NCI-H2029 (cell line): ENCODE data around the gene ADAMTS9.

ENCODE experiments used
- DNase-seq: peaks from one replicate; lab custom pipeline; 2025; lab: John Stamatoyannopoulos, UW

ADAMTS9 gene

DNA sequence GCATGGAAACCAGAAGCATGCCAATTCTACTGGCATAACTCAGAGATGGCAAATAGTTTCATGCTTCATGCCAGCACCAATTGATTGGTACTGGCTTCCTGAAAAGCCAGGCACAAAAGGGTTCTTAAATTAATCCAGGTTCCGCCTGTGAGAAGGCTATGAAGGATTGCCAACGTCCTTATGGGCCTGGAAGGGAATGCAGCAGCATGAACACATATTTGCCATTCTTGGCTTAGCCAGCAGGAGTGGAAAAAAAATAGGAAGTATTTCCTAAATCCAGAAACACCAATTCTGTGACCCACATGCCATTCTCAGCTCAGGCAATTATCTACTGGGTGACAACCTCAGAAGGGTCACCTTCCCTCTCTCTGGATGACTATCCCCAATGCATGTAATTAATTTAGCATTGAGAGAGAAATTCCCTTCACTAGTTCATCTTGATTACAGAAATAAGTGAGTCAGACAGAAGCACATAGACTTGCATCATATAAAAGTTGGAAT, 36.0 kb downstream of the ADAMTS9 start:
- no peak for DNase-seq

DNA sequence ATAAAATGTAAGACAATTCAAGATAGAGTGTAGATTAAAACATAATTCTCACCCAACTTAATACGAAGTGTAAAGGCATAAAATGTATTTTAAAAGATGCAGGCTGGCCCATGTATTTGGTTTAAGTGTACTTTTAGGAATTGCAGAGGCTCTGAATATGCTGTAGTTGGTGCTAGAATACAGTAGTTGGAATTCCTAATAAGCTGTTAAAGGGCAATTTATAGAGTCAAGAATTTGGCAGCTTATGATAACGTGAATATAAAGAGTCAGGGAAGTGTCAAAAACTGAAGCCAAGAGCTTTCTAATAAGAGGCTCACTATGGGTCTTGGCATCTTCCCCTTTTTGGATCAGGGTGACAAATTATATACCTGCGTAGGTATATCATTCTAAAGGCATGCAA, 36.5 kb downstream of the ADAMTS9 start:
- DNase-seq: no peak

DNA sequence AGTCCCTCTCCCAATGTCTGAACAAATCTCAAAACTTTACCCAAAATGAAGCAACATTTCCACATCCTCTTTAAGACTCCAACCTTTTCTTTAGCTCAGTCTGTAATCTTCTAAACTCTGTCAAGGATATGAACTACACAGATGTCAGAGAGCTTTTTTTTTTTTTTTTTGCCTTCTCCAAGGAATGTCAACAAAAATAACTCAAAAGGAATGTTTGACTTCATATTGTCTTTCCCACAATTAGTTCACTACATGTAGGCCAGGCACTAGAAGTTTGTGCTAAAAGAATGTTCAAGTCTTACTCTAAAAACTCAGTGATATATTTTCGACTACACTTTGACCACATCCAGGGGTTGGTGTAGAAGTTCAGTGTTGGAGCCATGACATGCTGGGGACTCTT, 37.1 kb downstream of the ADAMTS9 start:
- no peak for DNase-seq

GRCh38 chr3:64650096-64650622, 37.6 kb downstream of the ADAMTS9 start:
- DNase-seq: peak; percentile 33

- DNase-seq: peak; percentile 71
Measured at GRCh38 chr3:64648927-64649906, 38.6 kb downstream of the ADAMTS9 start.

DNA sequence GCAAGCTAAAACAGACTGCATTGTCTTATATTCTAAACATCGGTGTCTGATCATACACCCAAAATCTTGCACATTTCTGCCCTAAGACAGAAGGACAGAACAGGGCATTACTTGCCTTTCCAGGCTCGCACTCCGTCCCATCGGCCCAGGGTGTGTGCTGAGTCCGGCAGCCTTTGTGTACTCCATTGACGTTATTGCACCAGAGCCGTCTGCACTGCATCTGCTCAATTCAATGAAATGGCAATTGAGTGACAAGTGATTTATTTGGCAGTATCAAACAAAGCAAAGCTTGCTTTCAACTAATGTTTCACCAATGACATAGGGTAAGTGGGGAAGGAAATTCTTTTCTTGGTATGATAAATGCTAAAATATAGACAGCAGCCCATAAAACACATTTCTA, 40.0 kb downstream of the ADAMTS9 start:
- no peak for DNase-seq

- DNase-seq: no peak
Measured at GRCh38 chr3:64645243-64645642, 42.6 kb downstream of the ADAMTS9 start.

DNA sequence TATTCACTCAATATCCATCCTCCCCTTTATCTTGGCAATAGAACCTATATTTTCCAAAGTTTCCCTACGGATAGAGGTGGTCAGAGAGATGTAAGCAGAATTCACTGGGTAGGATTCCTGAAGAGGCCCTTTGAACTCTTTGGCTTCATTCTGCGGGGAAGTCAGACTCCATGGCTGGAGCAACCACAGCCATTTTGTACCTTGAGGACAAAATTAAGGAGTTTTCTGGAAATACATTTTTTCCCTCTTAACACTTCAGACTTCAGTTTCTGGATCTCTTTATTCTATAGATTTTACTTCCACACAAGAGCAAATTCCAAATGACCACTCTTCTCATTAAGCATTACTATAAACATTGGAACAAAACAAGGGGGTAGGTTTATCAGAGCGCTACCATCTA, 43.3 kb downstream of the ADAMTS9 start:
- no peak for DNase-seq

DNA sequence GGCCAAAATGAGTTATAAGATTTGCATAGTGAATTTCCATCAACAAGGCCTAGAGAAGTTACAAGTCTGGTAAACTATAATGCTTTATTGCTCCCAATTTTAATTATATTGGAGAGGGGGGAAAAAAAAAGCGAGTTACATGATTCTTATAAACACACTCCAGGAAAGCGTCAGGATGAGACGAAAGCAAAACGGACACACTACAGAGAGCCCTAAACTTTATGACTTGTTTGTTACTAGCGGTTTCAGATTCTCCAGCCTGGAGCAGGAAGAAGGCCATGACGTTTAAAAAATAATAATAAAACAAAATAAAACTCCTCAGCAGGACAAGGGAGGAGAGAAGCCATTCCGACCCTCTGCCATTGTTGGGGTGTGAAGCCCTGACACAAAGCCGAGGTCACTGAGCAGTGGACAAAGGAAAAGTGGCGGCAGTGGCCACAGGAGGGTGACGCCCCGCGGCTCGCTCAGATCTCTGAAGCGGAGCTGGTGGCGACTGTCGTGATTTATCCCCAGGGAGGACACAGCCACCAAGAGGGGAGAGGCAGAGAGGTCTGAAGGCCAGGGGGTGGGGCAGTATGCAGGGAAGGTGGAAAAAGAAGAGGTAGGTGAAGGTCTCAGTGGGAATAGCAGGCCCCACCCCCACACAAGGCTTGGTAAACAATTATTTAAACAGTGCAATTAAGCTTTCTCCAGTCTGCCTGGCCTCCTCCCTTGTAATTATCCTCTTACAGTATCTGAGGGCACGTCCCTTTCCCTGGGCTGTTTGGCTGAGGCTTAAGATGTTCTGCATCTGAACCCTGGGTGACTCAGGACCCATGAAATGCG, 45.3 kb downstream of the ADAMTS9 start:
- no peak for DNase-seq

- no peak for DNase-seq
Measured at GRCh38 chr3:64638981-64639481, 48.8 kb downstream of the ADAMTS9 start.

DNA sequence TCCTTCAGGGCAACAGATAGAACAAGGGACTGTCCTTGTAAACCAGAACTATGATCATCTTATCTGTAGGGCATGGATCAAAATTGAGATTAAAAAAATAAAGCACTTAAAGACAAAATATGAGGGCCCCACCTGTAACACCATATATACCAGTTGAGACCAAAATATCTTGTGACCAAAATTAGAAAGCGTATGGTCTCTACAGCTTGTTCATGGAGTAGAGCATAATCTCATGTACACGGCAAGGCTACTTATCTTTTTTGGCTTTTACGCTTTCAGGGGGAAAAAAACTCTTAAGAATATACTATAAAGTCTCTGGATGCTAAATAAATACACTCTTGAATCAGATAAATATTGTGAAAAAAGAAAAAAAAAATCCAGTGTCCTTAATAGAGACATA, 49.3 kb downstream of the ADAMTS9 start:
- DNase-seq: no peak

GRCh38 chr3:64634417-64634816, 53.4 kb downstream of the ADAMTS9 start:
- DNase-seq: no peak

GRCh38 chr3:64631951-64632350, 55.8 kb downstream of the ADAMTS9 start:
- DNase-seq: no peak

- DNase-seq: no peak
Measured at GRCh38 chr3:64627471-64628321, 60.1 kb downstream of the ADAMTS9 start.

- no peak for DNase-seq
Measured at GRCh38 chr3:64627042-64627441, 60.8 kb downstream of the ADAMTS9 start.

GRCh38 chr3:64625381-64625780, 62.4 kb downstream of the ADAMTS9 start:
- no peak for DNase-seq

GRCh38 chr3:64623125-64623524, 64.7 kb downstream of the ADAMTS9 start:
- no peak for DNase-seq

- no peak for DNase-seq
Measured at GRCh38 chr3:64621726-64622395, 65.9 kb downstream of the ADAMTS9 start.

DNA sequence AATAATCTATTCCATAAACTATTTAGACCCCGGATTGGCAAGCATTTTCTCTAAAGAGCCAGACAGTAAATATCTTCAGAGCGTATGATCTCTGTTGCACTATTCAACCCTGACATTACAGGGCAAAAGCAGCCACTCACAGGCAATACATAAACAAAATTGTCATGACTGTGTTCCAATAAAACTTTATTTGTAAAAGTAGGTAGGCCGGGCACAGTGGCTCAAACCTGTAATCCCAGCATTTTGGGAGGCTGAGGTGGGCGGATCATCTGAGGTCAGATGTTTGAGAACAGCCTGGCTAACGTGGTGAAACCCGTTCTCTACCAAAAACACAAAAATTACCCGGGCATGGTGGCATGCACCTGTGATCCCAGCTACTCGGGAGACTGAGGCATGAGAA, 66.5 kb downstream of the ADAMTS9 start:
- no peak for DNase-seq

DNA sequence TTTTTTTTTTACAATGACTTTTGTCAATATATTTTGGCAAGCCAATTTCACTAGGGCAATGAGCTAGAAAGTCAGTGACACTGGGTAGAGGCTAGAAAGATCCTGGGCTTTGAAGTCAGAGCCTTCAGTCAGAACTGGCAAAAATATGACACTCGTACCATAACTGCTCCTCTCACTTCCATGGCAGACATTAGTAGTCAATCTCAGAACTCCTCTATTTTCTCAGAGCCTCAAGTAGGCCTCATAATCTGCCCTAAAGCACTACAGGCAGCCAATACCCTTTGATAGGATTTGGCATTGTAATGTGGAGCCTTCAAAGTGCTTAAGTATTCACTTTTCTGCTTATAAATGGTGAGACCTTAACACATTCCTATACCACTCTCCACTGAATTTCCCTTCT, 67.8 kb downstream of the ADAMTS9 start:
- DNase-seq: no peak

DNA sequence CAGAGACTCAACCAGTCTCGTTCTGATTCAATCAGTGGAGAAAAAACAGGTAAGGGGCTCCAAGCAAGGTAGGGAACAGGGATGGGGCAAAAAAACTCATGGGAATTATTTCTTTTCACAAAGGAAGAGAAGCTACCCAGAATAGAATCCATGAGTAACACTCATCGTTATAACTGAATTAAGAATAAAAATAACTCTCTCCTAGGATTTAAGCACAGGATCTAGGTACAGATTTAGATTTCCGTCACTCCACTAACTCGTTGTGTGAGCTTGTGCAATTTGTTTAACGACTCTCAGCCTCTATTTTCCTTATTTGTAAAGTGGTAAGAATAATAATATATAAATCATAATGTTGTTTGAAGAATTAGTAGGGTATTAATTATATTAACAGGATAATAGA, 68.6 kb downstream of the ADAMTS9 start:
- DNase-seq: no peak
